Endothelial cell of hepatic sinusoid (primary cell): ENCODE results near the gene CHST4.
"Not testable (repeated sequence)": the region's sequence is repeated elsewhere in the genome, so short reads cannot be mapped to it uniquely, and the experiment has no call there.

ENCODE experiments used
- in situ Hi-C: cut with HindIII; loops from 2 replicates; pipeline ENCODE4 v1.10.0; 2017; ENCODE audit warnings: low sequenced_read_pairs

CHST4 gene

GRCh38 chr16:71568551-71568950 lies 42.3 kb downstream of the CHST4 start:
- in situ Hi-C loops: no loop called here

GRCh38 chr16:71569621-71570020 lies 43.4 kb downstream of the CHST4 start:
- in situ Hi-C loops: no loop called here

GRCh38 chr16:71570144-71570543 lies 43.9 kb downstream of the CHST4 start:
- in situ Hi-C loops: no loop called here

- in situ Hi-C loops: no loop called here
Observed at GRCh38 chr16:71572497-71573116, 46.4 kb downstream of the CHST4 start.

GRCh38 chr16:71573387-71574094 lies 47.3 kb downstream of the CHST4 start:
- in situ Hi-C loops: no loop called here

- in situ Hi-C loops: no loop called here
Observed at GRCh38 chr16:71574702-71575101, 48.5 kb downstream of the CHST4 start.

- in situ Hi-C loops: no loop called here
Observed at GRCh38 chr16:71576971-71577370, 50.7 kb downstream of the CHST4 start, which contains the start of gene TAT. TAT (minus strand) TSS chr16:71577092; CDS start chr16:71576415, 677 bp downstream.

GRCh38 chr16:71582553-71582848 lies 56.3 kb downstream of the CHST4 start:
- in situ Hi-C loops: not testable (repeated sequence)

GRCh38 chr16:71584543-71585317 lies 58.5 kb downstream of the CHST4 start:
- in situ Hi-C loops: no loop called here

- in situ Hi-C loops: no loop called here
Observed at GRCh38 chr16:71585318-71585703, 59.1 kb downstream of the CHST4 start.
